ENCODE data around the gene MARK4.

DNA sequence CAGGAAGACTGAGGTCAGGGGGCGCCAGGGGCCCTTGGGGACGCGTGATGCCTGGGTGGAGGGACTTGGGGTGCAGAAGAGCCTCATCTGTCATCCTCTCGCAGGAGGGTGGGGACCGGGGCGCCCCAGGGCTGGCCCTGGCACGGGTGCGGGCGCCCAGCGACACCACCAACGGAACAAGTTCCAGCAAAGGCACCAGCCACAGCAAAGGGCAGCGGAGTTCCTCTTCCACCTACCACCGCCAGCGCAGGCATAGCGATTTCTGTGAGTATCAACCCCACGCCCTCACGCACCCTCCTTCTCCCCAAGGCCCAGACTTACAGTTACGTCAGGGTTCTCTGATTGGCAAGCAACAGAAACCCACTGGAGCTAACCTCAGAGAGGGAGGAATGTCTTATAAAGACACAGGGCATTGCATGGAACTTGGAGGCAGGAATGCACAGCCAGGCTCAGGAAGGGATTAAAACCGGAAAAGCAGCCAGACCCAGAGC is 29.4 kb downstream of the MARK4 start:
- TF ChIP-seq CTCF (IDR thresholded peaks at IDR 0.05) (no peak), POLR2A (IDR thresholded peaks at IDR 0.05) (no peak), POLR2AphosphoS5 (IDR thresholded peaks at IDR 0.05) (no peak)
